Skeletal muscle tissue (tissue), 4 donors: ENCODE results near the gene CCDC201. TPM values are rescaled to one million over a fixed set of nuclear protein-coding genes. Genes with fewer than 3 reads are reported as not detected.
"Not testable (repeated sequence)": the region's sequence is repeated elsewhere in the genome, so short reads cannot be mapped to it uniquely, and the experiment has no call there.

ENCODE experiments used
- H3K27ac ChIP-seq: one replicate; pipeline ENCODE4 v1.7.0; 2013; ENCODE audit warnings: mild to moderate bottlenecking, low read depth, low read length, inconsistent platforms
- H3K27me3 ChIP-seq, 3 donors: one replicate each; pipeline ENCODE4 v1.7.0; 2013; ENCODE audit warnings: low read length in 3 of 3; ENCODE audit not compliant: control insufficient read depth in 3 of 3, insufficient read depth in 3 of 3
- H3K36me3 ChIP-seq, 3 donors: one replicate each; pipeline ENCODE4 v1.7.0; 2013; ENCODE audit warnings: low read length in 3 of 3; ENCODE audit not compliant: control insufficient read depth in 3 of 3, insufficient read depth in 3 of 3
- H3K4me1 ChIP-seq, 3 donors: one replicate each; pipeline ENCODE4 v1.7.0; 2013; ENCODE audit warnings: low read length in 3 of 3, mild to moderate bottlenecking in 3 of 3; ENCODE audit not compliant: control insufficient read depth in 3 of 3, insufficient read depth in 3 of 3
- H3K4me3 ChIP-seq, 3 donors: one replicate each; pipeline ENCODE4 v1.7.0; 2013; ENCODE audit warnings: low read length in 3 of 3
- H3K9ac ChIP-seq, 3 donors: one replicate each; pipeline ENCODE4 v1.7.0; 2013; ENCODE audit warnings: low read length in 3 of 3, mild to moderate bottlenecking in 3 of 3, moderate library complexity in 2 of 3, low read depth in 1 of 3
- H3K9me3 ChIP-seq, 3 donors: one replicate each; pipeline ENCODE4 v1.7.0; 2013; ENCODE audit warnings: low read length in 3 of 3; ENCODE audit not compliant: control insufficient read depth in 3 of 3
- total RNA-seq: library from RNA; depleted of rRNA; stranded (reverse); fragments of >200 nt; gene quantifications from one replicate; pipeline ENCODE4 v1.2.3, GENCODE V29; 2014
- donor health status: Osteomylitis.

CCDC201 gene
- total RNA-seq, 1 donor from 2014 or later, result not detected

DNA sequence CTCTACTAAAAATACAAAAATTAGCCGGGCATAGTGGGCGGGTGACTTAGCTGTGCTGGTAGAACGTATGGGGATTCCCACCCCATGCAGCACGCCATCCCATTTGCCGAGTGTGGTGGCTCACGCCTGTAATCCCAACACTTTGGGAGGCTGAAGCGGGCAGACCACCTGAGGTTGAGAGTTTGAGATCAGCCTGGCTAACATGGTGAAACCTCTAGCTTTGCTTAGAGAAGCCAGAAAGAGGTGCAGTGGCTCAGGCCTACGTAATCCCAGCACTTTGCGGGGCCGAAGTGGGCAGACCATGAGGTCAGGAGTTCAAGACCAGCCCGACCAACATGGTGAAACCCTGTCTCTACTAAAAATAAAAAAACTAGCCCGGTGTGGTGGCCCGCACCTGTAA lies 45.2 kb downstream of the CCDC201 start:
- not testable (repeated sequence) for H3K36me3 ChIP-seq, H3K9ac ChIP-seq, H3K4me3 ChIP-seq, H3K9me3 ChIP-seq, H3K27ac ChIP-seq, H3K27me3 ChIP-seq, H3K4me1 ChIP-seq

DNA sequence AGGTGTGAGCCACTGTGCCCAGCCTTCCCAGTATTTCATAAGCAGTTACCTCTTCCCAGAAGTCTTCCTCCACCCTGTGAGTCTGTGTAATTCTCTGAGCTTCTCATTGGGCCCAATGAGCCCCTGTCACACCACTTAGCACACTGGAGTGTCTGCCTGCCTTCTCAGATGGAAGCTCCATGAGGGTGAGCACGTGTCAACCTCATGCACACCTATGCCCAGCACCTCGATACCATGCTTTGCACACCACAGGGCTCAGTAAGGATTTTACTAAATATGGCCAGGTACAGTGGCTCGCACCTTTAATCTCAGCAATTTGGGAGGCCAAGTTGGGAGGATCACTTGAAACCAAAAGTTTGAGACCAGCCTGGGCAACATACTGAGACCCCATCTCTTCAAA lies 46.3 kb downstream of the CCDC201 start:
- not testable (repeated sequence) for H3K27me3 ChIP-seq, H3K4me3 ChIP-seq, H3K9ac ChIP-seq, H3K36me3 ChIP-seq, H3K4me1 ChIP-seq, H3K9me3 ChIP-seq, H3K27ac ChIP-seq

DNA sequence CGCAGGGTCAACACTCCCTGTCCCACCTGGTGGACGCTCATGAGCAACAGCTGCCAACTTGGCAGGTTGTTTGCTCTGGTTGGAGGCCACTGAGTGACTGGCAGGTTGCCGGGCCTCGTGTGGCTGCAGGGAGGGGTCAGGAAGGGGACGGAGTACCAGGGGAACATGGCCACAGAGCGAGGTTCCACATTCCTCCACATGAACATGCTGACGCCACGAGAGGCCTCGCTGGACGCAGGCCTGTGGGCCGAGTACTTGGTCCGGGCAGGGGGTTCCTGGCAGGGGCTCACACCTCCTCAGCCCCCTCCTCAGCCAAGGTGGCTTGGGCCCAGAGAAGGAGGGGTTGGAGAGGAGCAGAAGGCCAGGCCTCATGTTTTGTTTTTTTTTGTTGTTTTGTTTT lies 54.1 kb downstream of the CCDC201 start:
- not testable (repeated sequence) for H3K36me3 ChIP-seq, H3K9me3 ChIP-seq, H3K9ac ChIP-seq, H3K27me3 ChIP-seq, H3K27ac ChIP-seq, H3K4me1 ChIP-seq, H3K4me3 ChIP-seq

DNA sequence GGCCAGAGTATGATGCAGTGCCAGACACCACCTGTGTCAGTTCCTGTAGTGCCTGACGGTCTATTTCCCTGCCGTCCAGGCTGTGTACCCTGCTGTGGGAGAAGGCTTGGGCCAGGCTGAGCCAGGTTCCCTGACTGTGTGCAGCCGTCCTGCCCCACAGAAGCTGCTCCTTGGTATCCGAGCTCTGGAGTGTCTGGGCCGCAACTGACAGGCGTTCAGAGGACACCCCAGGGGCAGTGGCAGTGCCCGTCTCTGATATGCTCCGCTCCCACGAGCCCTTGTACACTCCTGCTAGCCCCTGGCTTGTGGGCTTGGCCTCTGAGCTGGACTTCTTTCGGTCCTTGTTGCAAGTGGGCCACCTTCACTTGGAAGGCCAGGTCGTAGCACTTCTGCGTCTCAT lies 55.0 kb downstream of the CCDC201 start:
- H3K27ac ChIP-seq, H3K4me3 ChIP-seq, H3K9me3 ChIP-seq, H3K9ac ChIP-seq, H3K36me3 ChIP-seq, H3K4me1 ChIP-seq, H3K27me3 ChIP-seq: not testable (repeated sequence)

DNA sequence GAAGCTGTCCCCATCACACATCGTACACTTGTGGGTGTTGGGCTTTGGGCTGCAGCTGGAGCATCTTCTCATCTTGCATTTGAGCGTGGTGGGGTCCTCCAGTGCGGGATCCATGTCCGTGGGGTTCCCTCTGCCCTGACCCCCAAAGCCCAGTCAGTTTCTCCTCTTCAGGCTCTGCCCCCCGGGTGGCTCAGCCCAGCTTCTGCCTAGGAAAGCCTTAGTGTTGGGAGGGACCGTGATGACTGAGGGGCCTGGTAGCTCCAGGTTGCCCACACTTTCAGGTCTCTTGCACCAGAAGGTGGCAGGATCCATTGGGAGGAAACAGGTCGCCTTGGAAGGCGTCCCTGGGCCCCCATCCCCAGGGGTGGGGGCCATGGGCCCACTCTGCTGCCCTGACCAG lies 55.9 kb downstream of the CCDC201 start:
- H3K27ac ChIP-seq, H3K36me3 ChIP-seq, H3K9ac ChIP-seq, H3K4me1 ChIP-seq, H3K27me3 ChIP-seq, H3K4me3 ChIP-seq, H3K9me3 ChIP-seq: not testable (repeated sequence)

DNA sequence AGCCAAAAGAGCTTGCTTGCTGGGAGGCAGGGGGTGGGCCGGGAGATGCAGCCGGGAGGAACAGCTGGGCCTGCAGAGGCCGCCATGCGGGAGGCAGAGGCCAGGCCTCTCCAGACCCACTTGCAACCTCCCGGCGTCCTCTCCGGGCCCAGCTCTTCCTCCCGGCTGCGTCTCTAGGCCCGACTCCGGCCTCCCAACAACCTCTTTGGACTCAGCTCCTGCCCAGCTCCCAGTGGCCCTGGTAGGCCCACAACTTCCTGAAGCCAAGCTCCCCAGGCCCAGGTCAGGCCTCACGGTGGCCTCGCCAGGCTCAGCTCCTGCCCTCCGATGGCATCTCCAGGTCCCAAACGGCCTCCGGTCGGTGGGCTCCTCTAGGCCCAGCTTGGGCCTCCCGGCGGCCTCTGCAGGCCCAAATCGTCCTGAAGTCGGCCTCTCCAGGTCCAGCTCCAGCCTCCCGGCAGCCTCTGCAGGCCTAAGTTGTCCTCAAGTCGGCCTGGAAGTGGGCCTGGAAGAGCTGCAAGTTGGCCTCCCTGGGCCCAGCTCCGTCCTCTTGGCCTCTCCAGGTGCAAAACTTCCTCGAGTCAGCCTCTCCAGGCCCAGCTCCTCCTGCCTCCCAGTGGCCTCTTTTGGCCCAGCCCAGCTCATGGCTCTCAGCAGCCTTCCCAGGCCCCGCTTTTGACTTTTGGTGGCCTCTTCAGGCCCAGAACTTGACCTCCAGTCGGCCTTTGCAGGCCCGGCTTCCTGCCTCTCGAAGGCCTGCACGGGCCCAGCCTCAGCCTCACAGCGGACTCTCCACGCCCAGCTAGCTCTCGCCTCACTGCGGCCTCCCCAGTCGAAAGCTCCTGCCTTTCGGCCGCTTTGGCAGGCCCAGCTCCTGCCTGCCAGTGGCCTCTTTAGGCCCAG lies 58.4 kb downstream of the CCDC201 start:
- H3K4me1 ChIP-seq, H3K27me3 ChIP-seq, H3K36me3 ChIP-seq, H3K27ac ChIP-seq, H3K9me3 ChIP-seq, H3K9ac ChIP-seq, H3K4me3 ChIP-seq: not testable (repeated sequence)

DNA sequence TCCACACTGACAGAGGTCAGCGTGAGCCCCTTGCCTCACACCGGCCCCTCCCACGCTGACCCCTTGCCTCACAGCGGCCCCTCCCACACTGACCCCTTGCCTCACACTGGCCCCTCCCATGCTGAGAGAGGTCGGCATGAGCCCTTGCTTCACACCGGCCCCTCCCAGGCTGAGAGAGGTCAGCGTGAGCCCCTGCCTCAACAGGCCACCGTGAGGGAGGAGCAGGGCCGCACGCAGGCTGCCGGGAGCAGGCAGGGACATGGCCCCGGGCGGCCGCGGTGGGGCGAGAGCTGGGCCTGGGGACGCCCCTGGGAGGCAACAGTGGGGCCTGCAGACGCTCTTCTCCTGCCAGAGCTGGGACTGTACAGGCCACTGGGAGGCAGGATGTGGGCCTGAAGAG lies 59.1 kb downstream of the CCDC201 start:
- not testable (repeated sequence) for H3K27me3 ChIP-seq, H3K9ac ChIP-seq, H3K4me3 ChIP-seq, H3K9me3 ChIP-seq, H3K4me1 ChIP-seq, H3K36me3 ChIP-seq, H3K27ac ChIP-seq

DNA sequence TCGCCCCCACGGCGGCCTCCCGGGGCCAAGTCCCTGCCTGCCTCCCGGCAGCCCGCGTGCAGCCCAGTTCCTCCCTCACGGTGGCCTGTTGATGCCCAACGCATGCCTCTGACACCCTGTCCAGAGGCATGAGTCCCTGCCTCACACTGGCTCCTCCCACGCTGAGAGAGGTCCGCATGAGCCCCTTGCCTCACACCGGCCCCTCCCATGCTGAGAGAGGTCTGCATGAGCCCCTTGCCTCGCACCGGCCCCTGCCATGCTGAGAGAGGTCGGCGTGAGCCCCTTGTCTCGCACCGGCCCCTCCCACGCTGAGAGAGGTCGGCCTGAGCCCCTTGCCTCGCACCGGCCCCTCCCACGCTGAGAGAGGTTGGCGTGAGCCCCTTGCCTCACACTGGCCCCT lies 59.9 kb downstream of the CCDC201 start:
- Histone ChIP-seq H3K4me3 (no peak overlapping the region), H3K27me3 (no peaks in the 10 kb centered on the region), H3K9ac (no peak overlapping the region), H3K27ac (no peak overlapping the region), H3K9me3 (no peaks in the 10 kb centered on the region), H3K4me1 (no peaks in the 10 kb centered on the region), H3K36me3 (no peaks in the 10 kb centered on the region)

DNA sequence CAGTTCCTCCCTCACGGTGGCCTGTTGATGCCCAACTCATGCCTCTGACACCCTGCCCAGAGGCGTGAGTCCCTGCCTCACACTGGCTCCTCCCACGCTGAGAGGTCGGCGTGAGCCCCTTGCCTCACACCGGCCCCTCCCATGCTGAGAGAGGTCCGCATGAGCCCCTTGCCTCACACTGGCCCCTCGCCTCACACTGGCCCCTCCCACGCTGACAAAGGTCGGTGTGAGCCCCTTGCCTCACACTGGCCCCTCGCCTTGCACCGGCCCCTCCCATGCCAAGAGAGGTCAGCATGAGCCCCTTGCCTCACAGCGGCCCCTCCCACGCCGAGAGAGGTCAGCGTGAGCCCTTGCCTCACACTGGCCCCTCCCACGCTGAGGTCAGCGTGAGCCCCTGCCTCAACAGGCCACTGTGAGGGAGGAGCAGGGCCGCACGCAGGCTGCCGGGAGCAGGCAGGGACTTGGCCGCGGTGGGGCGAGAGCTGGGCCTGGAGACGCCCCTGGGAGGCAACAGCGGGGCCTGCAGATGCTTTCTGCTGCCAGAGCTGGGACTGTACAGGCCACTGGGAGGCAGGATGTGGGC lies 61.1 kb downstream of the CCDC201 start:
- H3K4me3 ChIP-seq, H3K27me3 ChIP-seq, H3K9me3 ChIP-seq, H3K27ac ChIP-seq, H3K4me1 ChIP-seq, H3K9ac ChIP-seq, H3K36me3 ChIP-seq: not testable (repeated sequence)

DNA sequence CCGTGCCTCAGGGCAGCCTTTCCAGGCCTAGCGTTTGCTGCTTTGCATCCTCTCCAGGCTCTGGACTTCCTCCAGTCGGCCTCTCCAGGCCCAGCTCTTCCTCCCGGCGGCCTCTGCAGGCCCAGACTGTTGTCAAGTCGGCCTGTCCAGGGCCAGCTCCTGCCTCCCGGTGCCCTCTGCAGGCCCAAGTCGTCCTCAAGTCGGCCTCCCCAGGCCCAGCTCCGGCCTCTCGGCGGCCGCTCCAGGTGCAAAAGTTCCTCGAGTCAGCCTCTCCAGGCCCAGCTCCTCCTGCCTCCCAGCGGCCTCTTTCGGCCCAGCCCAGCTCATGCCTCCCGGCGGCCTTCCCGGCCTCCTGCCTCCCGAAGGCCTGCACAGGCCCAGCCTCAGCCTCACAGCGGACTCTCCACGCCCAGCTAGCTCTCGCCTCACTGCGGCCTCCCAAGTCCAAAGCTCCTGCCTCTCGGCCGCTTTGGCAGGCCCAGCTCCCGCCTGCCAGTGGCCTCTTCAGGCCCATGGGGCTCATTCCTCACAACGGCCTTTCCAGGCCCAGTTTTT lies 62.4 kb downstream of the CCDC201 start:
- H3K4me1 ChIP-seq, H3K27me3 ChIP-seq, H3K9me3 ChIP-seq, H3K27ac ChIP-seq, H3K9ac ChIP-seq, H3K4me3 ChIP-seq, H3K36me3 ChIP-seq: not testable (repeated sequence)
